Tibial artery (tissue), 4 donors: Measurements from ENCODE around the gene PKP3.

Experiments used
- DNase-seq, 2 donors: peaks; one replicate each; pipeline ENCODE4 v3.0.0-alpha.2; 2019
- H3K27ac ChIP-seq, 2 donors: fragments of 200-600 bp; sonication (generic) in 1 of 2; 1 replicate in 1 of 2; 2 replicates in 1 of 2; pipeline ENCODE4 v1.5.1; 2018 to 2019; ENCODE audit warnings: mild to moderate bottlenecking in 1 of 2
- H3K27me3 ChIP-seq, 2 donors: fragments of 200-600 bp; sonication (generic) in 1 of 2; one replicate each; pipeline versions ENCODE4 v1.5.1 to v1.6.0; 2016 to 2019
- H3K36me3 ChIP-seq, 3 donors: fragments of 200-600 bp; sonication (generic) in 2 of 3; one replicate each; pipeline ENCODE4 v1.5.1; 2016 to 2019; ENCODE audit warnings: mild to moderate bottlenecking in 2 of 3
- H3K4me1 ChIP-seq, 4 donors: fragments of 200-600 bp; sonication (generic) in 2 of 4; 1 replicate in 3 of 4; 2 replicates in 1 of 4; pipeline ENCODE4 v1.5.1; 2016 to 2019
- H3K4me3 ChIP-seq, 2 donors: fragments of 200-600 bp; sonication (generic) in 1 of 2; 1 replicate in 1 of 2; 2 replicates in 1 of 2; pipeline ENCODE4 v1.5.1; 2018 to 2019; ENCODE audit warnings: mild to moderate bottlenecking in 2 of 2
- H3K9me3 ChIP-seq, 3 donors: fragments of 200-600 bp; sonication (generic) in 1 of 3; one replicate each; pipeline ENCODE4 v1.5.1; 2016 to 2019
- intact Hi-C: fragments of 100-400 bp; cut with DNase I; formaldehyde crosslinking; loops from one replicate; pipeline ENCODE4 v1.15.0; 2023; ENCODE audit warnings: low total_unique reads
- TF ChIP-seq, protein P1 (sequence below), 2 experiments: fragments of 200-600 bp in 1 of 2; fragments of 450-650 bp in 1 of 2; IDR thresholded peaks; one replicate each; pipeline ENCODE4 v1.5.1; 2017 to 2019; ENCODE audit warnings: antibody characterized with exemption in 2 of 2, mild to moderate bottlenecking in 1 of 2, moderate library complexity in 1 of 2

The PKP3 gene

DNA sequence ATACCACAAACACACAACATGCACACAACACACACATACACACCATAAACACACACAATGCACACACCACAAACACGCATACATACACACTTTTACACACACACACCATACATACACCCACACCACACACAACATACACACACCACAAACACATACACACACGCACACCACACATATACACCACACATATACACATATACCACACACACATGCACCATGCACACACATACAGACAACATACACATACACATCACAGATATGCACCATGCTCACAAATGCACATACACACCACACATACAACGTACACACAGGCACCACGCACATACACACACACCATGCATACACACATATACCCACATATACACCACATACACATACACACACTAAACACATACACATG lies 36.4 kb upstream of the PKP3 start:
- no peak overlapping the region for H3K27ac ChIP-seq
- TF ChIP-seq, protein P1, sequence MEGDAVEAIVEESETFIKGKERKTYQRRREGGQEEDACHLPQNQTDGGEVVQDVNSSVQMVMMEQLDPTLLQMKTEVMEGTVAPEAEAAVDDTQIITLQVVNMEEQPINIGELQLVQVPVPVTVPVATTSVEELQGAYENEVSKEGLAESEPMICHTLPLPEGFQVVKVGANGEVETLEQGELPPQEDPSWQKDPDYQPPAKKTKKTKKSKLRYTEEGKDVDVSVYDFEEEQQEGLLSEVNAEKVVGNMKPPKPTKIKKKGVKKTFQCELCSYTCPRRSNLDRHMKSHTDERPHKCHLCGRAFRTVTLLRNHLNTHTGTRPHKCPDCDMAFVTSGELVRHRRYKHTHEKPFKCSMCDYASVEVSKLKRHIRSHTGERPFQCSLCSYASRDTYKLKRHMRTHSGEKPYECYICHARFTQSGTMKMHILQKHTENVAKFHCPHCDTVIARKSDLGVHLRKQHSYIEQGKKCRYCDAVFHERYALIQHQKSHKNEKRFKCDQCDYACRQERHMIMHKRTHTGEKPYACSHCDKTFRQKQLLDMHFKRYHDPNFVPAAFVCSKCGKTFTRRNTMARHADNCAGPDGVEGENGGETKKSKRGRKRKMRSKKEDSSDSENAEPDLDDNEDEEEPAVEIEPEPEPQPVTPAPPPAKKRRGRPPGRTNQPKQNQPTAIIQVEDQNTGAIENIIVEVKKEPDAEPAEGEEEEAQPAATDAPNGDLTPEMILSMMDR (IDR thresholded peaks at IDR 0.05), result no peak
- H3K36me3 ChIP-seq, result no peaks in the 10 kb centered on the region
- H3K27me3 ChIP-seq, result peaks cover 0 to 21% of the 10 kb centered on the region in 2 donors
- intact Hi-C loops, result loop anchor here (5.0 kb wide), 1 partner anchor 145 kb away; no protein-coding TSS in a partner anchor
- no peak overlapping the region for H3K4me3 ChIP-seq
- peaks cover 0 to 8% (median 0%) of the 10 kb centered on the region in 3 donors for H3K9me3 ChIP-seq
- DNase-seq, result no peak
- peaks cover 0 to 31% (median 23%) of the 10 kb centered on the region in 4 donors for H3K4me1 ChIP-seq

DNA sequence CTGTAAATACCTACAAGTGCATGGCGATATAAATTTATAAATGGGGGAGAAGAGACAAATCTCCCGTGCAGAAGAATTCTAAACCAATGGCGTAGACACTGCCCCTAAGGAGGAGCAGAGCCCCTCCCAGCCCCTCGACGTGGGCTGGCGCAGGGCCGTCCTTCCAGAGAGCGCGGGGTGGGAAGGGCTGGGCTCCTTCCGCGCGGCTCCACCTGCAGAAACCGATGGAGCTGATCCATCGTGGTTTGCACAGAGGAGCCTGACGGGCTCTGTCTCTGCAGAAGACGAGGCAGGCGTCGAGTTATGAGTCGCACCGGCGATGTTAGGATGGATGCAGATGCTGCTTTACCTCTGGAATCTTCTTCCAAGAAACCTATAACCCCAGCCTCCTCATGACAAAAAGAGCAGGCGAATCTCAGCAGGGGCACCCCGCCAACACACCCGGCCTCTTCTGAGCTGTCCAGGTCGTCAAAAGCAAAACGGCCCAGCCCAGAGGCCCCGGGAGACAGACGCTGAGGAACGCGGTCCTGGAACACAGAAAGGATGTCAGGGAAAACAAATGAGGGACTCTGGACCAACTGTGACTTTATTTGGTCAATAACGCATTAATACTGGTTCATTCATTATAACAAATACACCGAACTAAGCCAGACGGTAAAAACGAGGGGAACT lies 35.7 kb upstream of the PKP3 start:
- Histone ChIP-seq H3K4me3 (no peak overlapping the region), H3K27ac (no peak overlapping the region), H3K27me3 (peaks cover 0 to 23% of the 10 kb centered on the region in 2 donors), H3K36me3 (no peaks in the 10 kb centered on the region), H3K9me3 (peaks cover 0 to 8% (median 0%) of the 10 kb centered on the region in 3 donors), H3K4me1 (peaks cover 0 to 24% (median 18%) of the 10 kb centered on the region in 4 donors)
- TF ChIP-seq, protein P1 (IDR thresholded peaks at IDR 0.05), result no peak
- intact Hi-C loops, result loop anchor here (5.0 kb wide), 1 partner anchor 146 kb away; no protein-coding TSS in a partner anchor
- DNase-seq, result peak in 1 of 2 donors; percentile 40

DNA sequence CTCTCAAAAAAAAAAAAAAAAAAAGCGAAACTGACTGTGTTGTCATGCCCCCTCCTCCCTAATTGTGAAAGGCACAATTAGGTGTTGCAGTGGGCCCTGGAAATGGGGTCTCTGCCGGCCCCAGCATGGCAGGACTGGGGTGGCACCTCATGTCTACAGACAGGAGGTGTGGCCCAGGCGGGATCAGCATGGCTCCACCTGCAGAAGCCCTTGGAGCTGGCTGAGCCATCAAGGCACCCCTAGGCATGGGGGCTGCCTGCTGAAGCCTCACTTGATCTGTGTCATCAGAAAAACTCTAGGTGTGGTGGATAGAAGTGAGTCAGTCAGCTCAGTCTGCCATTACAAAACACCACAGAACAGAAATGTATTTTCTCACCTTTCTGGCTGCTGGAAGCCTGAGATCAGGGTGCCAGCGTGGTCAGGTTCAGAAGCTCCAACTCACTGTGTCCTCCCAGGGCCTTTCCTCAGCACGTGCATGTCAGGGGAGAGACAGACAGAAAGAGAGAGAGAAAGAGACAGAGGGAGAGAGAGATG lies 34.8 kb upstream of the PKP3 start:
- no peaks in the 10 kb centered on the region for H3K36me3 ChIP-seq
- H3K4me3 ChIP-seq, result no peak overlapping the region
- H3K27me3 ChIP-seq, result peaks cover 0 to 26% of the 10 kb centered on the region in 2 donors
- peaks cover 0 to 14% (median 9%) of the 10 kb centered on the region in 4 donors for H3K4me1 ChIP-seq
- TF ChIP-seq, protein P1 (IDR thresholded peaks at IDR 0.05), result no peak
- peaks cover 0 to 8% (median 0%) of the 10 kb centered on the region in 3 donors for H3K9me3 ChIP-seq
- DNase-seq, result peak in 1 of 2 donors; percentile 42
- intact Hi-C loops, result loop anchor here (5.0 kb wide), 1 partner anchor 147 kb away; no protein-coding TSS in a partner anchor
- H3K27ac ChIP-seq, result no peak overlapping the region

DNA sequence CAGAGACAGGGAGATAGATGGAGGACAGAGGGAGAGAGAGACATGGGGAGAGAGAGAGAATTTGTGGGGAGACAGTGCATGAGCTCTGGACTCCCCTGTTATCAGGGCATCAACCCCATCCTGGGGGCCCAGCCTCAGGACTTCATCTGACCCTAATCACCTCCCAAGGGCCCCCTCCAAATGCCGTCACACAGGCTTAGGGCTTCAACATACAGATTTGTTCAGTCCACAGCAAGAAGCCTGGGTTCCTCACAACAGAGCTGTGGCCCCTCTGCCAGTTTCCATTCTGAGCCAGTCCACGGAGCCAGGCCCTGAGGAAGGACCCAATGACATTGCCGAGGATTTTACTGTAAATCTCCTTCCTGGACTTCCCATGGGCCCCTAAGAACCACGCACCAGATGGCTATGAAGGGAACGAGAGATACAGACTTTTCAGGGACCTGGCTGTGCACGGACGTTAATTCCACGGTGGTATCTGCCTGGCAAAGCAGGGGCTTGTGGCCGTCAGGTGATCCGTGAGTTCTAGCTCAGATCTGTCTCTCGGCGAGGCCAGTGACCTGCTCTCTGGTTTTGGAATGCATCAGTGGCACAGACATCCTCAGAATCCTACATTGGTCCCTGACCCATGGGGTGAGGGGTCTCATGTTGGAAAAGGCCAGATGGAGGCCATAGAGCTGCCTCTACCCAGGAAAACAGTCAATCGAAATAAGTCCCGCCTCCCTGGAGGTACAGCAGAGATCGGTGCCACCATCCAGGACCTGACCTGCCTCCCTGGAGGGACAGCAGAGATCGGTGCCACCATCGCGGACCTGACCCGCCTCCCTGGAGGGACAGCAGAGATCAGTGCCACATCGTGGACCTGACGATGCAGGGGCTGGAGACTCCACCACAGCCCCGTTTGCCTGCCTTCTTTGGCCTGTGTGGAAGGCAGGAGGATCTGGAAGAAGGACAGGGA lies 33.4 kb upstream of the PKP3 start:
- TF ChIP-seq, protein P1 (IDR thresholded peaks at IDR 0.05), result no peak
- Histone ChIP-seq H3K4me1 (peaks cover 0 to 2% (median 2%) of the 10 kb centered on the region in 4 donors), H3K36me3 (no peaks in the 10 kb centered on the region), H3K4me3 (no peak overlapping the region), H3K9me3 (peaks cover 0 to 8% (median 0%) of the 10 kb centered on the region in 3 donors), H3K27ac (no peak overlapping the region), H3K27me3 (peaks cover 0 to 40% of the 10 kb centered on the region in 2 donors)
- DNase-seq, result peak in 1 of 2 donors; percentile 60
- intact Hi-C loops, result loop anchor here (5.0 kb wide), 1 partner anchor 58 kb away; no protein-coding TSS in a partner anchor
